HepG2 (cell line): ENCODE measurements around the gene FNIP2. TPM values are rescaled to one million over a fixed set of nuclear protein-coding genes. Genes with fewer than 3 reads are reported as not detected.

ENCODE experiments used
- CENPT ChIP-seq: sonication (generic); formaldehyde crosslinking; IDR thresholded peaks from 2 replicates; pipeline ENCODE4 v1.8.0; 2022; ENCODE audit warnings: low read depth, mild to moderate bottlenecking, moderate library complexity, missing genetic modification reagents
- EEA1 ChIP-seq: sonication (generic); formaldehyde crosslinking; IDR thresholded peaks from 2 replicates; pipeline ENCODE4 v1.5.1; 2020; ENCODE audit warnings: mild to moderate bottlenecking, missing genetic modification reagents, borderline replicate concordance
- EP300 ChIP-seq, 3 experiments: sonication (generic) in 1 of 3; formaldehyde crosslinking in 1 of 3; IDR thresholded peaks; 2 replicates each; pipeline versions ENCODE4 v1.5.1 to v1.6.1; 2011 to 2020; ENCODE audit warnings: low read depth in 2 of 3, low read length in 2 of 3, borderline replicate concordance in 1 of 3, improper control_type of control experiment in 1 of 3, mild to moderate bottlenecking in 1 of 3, missing genetic modification reagents in 1 of 3, moderate library complexity in 1 of 3
- HOXA9 ChIP-seq: sonication (generic); formaldehyde crosslinking; IDR thresholded peaks from 2 replicates; pipeline ENCODE4 v1.8.1; 2022; ENCODE audit warnings: missing genetic modification reagents, mild to moderate bottlenecking, moderate library complexity, borderline replicate concordance
- KDM4B ChIP-seq: sonication (generic); formaldehyde crosslinking; IDR thresholded peaks from 2 replicates; pipeline ENCODE4 v1.4.0; 2020; ENCODE audit warnings: missing genetic modification reagents
- KMT2A ChIP-seq: sonication (generic); formaldehyde crosslinking; IDR thresholded peaks from 2 replicates; pipeline ENCODE4 v1.4.0; 2020; ENCODE audit warnings: missing genetic modification reagents
- NR2C2 ChIP-seq: sonication (generic); formaldehyde crosslinking; IDR thresholded peaks from 2 replicates; pipeline ENCODE4 v1.4.0; 2020; ENCODE audit warnings: missing genetic modification reagents, mild to moderate bottlenecking, moderate library complexity, borderline replicate concordance
- PPARG ChIP-seq: conservative IDR thresholded peaks from 2 replicates; pipeline ENCODE4 v1.6.1; 2016; ENCODE audit warnings: missing biosample characterization, missing genetic modification reagents
- SALL1 ChIP-seq: sonication (generic); formaldehyde crosslinking; IDR thresholded peaks from 2 replicates; pipeline ENCODE4 v1.8.0; 2022; ENCODE audit warnings: mild to moderate bottlenecking, missing genetic modification reagents
- ZBTB3 ChIP-seq: sonication (generic); formaldehyde crosslinking; IDR thresholded peaks from 2 replicates; pipeline ENCODE4 v1.4.0; 2020; ENCODE audit warnings: low read depth, mild to moderate bottlenecking, moderate library complexity, missing genetic modification reagents, borderline replicate concordance
- ZFP1 ChIP-seq: IDR thresholded peaks from 2 replicates; pipeline ENCODE4 v1.6.1; 2016
- ZNF292 ChIP-seq: sonication (generic); formaldehyde crosslinking; IDR thresholded peaks from 2 replicates; pipeline ENCODE4 v1.8.1; 2022; ENCODE audit warnings: mild to moderate bottlenecking, low read depth, missing genetic modification reagents, borderline replicate concordance
- ZNF343 ChIP-seq: sonication (generic); formaldehyde crosslinking; IDR thresholded peaks from 2 replicates; pipeline ENCODE4 v1.4.0; 2020; ENCODE audit warnings: mild to moderate bottlenecking, missing genetic modification reagents
- ZNF747 ChIP-seq: sonication (generic); formaldehyde crosslinking; IDR thresholded peaks from 2 replicates; pipeline ENCODE4 v1.8.1; 2023; ENCODE audit warnings: missing genetic modification reagents, mild to moderate bottlenecking, borderline replicate concordance
- ZNF777 ChIP-seq: sonication (generic); formaldehyde crosslinking; IDR thresholded peaks from 2 replicates; pipeline ENCODE4 v1.4.0; 2020; ENCODE audit warnings: missing genetic modification reagents
- polyA plus RNA-seq, 8 experiments: library from polyadenylated mRNA; depleted of rRNA in 3 of 8; stranded (reverse) in 7 of 8; unstranded in 1 of 8; fragments of >200 nt; fragmentation: Illumina TruSeq in 4 of 8; extraction: Trizol in 4 of 8; gene quantifications; 2 replicates each; pipeline versions ENCODE4 v1.2.1 to v1.2.3, GENCODE V29; 2011 to 2016; ENCODE audit warnings: low read depth in 4 of 8, missing spikeins in 1 of 8, mixed read lengths in 1 of 8; ENCODE audit not compliant: insufficient read depth in 1 of 8
- total RNA-seq, 5 experiments: library from RNA; depleted of rRNA; stranded (reverse); fragments of >200 nt; fragmentation: Illumina TruSeq; extraction: Trizol; gene quantifications; 2 replicates each; pipeline ENCODE4 v1.2.3, GENCODE V29; 2016; ENCODE audit warnings: low read depth in 1 of 5
- TF ChIP-seq, protein P1 (sequence below): sonication (generic); formaldehyde crosslinking; IDR thresholded peaks from 2 replicates; pipeline ENCODE4 v1.5.0; 2020; ENCODE audit warnings: mild to moderate bottlenecking, missing genetic modification reagents
- TF ChIP-seq, protein P2 (sequence below): sonication (generic); formaldehyde crosslinking; IDR thresholded peaks from 2 replicates; pipeline ENCODE4 v1.4.0; 2020; ENCODE audit warnings: missing genetic modification reagents
- TF ChIP-seq, protein P3 (sequence below): sonication (generic); formaldehyde crosslinking; conservative IDR thresholded peaks from 2 replicates; pipeline ENCODE4 v1.8.1; 2023; ENCODE audit warnings: missing genetic modification reagents

FNIP2 gene
- total and polyA plus RNA-seq, 2 of the 13 experiments (the other 11 are each of a cell fraction or from before 2014, with no cell fraction given) = 15.5 to 21.0 TPM

- TF ChIP-seq KMT2A (CRISPR knock-in tag) = no peak
- no peak for TF ChIP-seq KDM4B (CRISPR knock-in tag)
- TF ChIP-seq PPARG (CRISPR knock-in tag) = peak; percentile 90
- TF ChIP-seq, protein P1, sequence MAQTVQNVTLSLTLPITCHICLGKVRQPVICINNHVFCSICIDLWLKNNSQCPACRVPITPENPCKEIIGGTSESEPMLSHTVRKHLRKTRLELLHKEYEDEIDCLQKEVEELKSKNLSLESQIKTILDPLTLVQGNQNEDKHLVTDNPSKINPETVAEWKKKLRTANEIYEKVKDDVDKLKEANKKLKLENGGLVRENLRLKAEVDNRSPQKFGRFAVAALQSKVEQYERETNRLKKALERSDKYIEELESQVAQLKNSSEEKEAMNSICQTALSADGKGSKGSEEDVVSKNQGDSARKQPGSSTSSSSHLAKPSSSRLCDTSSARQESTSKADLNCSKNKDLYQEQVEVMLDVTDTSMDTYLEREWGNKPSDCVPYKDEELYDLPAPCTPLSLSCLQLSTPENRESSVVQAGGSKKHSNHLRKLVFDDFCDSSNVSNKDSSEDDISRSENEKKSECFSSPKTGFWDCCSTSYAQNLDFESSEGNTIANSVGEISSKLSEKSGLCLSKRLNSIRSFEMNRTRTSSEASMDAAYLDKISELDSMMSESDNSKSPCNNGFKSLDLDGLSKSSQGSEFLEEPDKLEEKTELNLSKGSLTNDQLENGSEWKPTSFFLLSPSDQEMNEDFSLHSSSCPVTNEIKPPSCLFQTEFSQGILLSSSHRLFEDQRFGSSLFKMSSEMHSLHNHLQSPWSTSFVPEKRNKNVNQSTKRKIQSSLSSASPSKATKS (CRISPR knock-in tag) = no peak
- TF ChIP-seq EP300 (IDR thresholded peaks at IDR 0.05; ENCODE audit: low read depth in 2 of 2, low read length in 2 of 2) = peak in 1 of 2 experiments; percentile 8; a peak in 1 of 4 replicates
- TF ChIP-seq EP300 (CRISPR knock-in tag; IDR thresholded peaks at IDR 0.05; ENCODE audit: borderline replicate concordance) = no peak
- TF ChIP-seq SALL1 (CRISPR knock-in tag) = peak; percentile 42; the same call in 1 of the 2 replicates
- TF ChIP-seq ZNF747 (CRISPR knock-in tag) = no peak
- no peak for TF ChIP-seq ZFP1 (CRISPR knock-in tag)
- 0 out of 2 replicates have a peak, but pooled peaks have one; percentile 46 for TF ChIP-seq ZNF292 (CRISPR knock-in tag)
- TF ChIP-seq CENPT (CRISPR knock-in tag) = no peak
- TF ChIP-seq ZNF777 = no peak
- TF ChIP-seq ZNF343 (CRISPR knock-in tag) = no peak
- TF ChIP-seq NR2C2 (CRISPR knock-in tag) = no peak
- no peak for TF ChIP-seq HOXA9 (CRISPR knock-in tag)
- no peak for TF ChIP-seq ZBTB3 (CRISPR knock-in tag)
- TF ChIP-seq EEA1 = no peak
- TF ChIP-seq, protein P2, sequence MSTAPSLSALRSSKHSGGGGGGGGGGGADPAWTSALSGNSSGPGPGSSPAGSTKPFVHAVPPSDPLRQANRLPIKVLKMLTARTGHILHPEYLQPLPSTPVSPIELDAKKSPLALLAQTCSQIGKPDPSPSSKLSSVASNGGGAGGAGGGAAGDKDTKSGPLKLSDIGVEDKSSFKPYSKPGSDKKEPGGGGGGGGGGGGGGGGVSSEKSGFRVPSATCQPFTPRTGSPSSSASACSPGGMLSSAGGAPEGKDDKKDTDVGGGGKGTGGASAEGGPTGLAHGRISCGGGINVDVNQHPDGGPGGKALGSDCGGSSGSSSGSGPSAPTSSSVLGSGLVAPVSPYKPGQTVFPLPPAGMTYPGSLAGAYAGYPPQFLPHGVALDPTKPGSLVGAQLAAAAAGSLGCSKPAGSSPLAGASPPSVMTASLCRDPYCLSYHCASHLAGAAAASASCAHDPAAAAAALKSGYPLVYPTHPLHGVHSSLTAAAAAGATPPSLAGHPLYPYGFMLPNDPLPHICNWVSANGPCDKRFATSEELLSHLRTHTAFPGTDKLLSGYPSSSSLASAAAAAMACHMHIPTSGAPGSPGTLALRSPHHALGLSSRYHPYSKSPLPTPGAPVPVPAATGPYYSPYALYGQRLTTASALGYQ (CRISPR knock-in tag) = no peak
- TF ChIP-seq, protein P3, sequence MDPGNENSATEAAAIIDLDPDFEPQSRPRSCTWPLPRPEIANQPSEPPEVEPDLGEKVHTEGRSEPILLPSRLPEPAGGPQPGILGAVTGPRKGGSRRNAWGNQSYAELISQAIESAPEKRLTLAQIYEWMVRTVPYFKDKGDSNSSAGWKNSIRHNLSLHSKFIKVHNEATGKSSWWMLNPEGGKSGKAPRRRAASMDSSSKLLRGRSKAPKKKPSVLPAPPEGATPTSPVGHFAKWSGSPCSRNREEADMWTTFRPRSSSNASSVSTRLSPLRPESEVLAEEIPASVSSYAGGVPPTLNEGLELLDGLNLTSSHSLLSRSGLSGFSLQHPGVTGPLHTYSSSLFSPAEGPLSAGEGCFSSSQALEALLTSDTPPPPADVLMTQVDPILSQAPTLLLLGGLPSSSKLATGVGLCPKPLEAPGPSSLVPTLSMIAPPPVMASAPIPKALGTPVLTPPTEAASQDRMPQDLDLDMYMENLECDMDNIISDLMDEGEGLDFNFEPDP (CRISPR knock-in tag) = no peak
Observed at GRCh38 chr4:158821228-158821971, 52.6 kb downstream of the FNIP2 start (continued).
